A375 (cell line): ENCODE measurements around the gene TMEM72. TPM values are rescaled to one million over a fixed set of nuclear protein-coding genes. Genes with fewer than 3 reads are reported as not detected.

Experiments used
- total RNA-seq: library from RNA; depleted of rRNA; stranded (reverse); fragments of >200 nt; shearing (Covaris generic); gene quantifications from 2 replicates; pipeline ENCODE4 v1.2.3, GENCODE V29; 2014; rRNA removed

The TMEM72 gene
- 0.08 TPM in 1 of 2 replicates, not detected in the other for total RNA-seq

GRCh38 chr10:44911081-44911540 is at the start of gene TMEM72:
TMEM72 (plus strand) TSS chr10:44911337; CDS start chr10:44911513, 176 bp downstream.

GRCh38 chr10:44959247-44960087 is 48.3 kb downstream of the TMEM72 start, which contains the start of gene RASSF4:
RASSF4 (plus strand) TSS chr10:44959802; CDS start chr10:44970203, 10,401 bp downstream.

GRCh38 chr10:44978570-44979280 is 67.6 kb downstream of the TMEM72 start, which contains the start of gene DEPP1:
DEPP1 (minus strand) TSS chr10:44978809; CDS start chr10:44978030, 779 bp downstream.

Other genes with a start within 250 kb of the TMEM72 start
- 1.7 and 2.6 TPM in 2 replicates for gene RASSF4, start 48.5 kb downstream of the TMEM72 start, total RNA-seq
- 2.0 and 2.9 TPM in 2 replicates for gene DEPP1, start 67.5 kb downstream of the TMEM72 start, total RNA-seq
- 10.0 and 13.1 TPM in 2 replicates for gene ZNF22, start 89.6 kb downstream of the TMEM72 start, total RNA-seq